Choroid plexus epithelial cell (primary cell): ENCODE measurements around the gene CELA2A.
"Not testable (repeated sequence)": the region's sequence is repeated elsewhere in the genome, so short reads cannot be mapped to it uniquely, and the experiment has no call there.

Source experiments
- DNase-seq: peaks from one replicate; pipeline ENCODE4 v3.0.0-alpha.2; 2010; ENCODE audit warnings: low read depth
- H3K4me3 ChIP-seq: 2 replicates; pipeline ENCODE4 v1.5.1; 2011; ENCODE audit warnings: low read depth, mild to moderate bottlenecking, control low read depth, low read length, moderate library complexity
- CTCF ChIP-seq: conservative IDR thresholded peaks from 2 replicates; pipeline ENCODE4 v1.5.1; 2011; ENCODE audit warnings: low read depth, mild to moderate bottlenecking, control low read depth, inconsistent platforms, low read length, moderate library complexity

Gene CELA2A

GRCh38 chr1:15509586-15509985 is 53.1 kb downstream of the CELA2A start:
- peak; percentile 58 for DNase-seq
- no peak for TF ChIP-seq CTCF
- no peak overlapping the region for H3K4me3 ChIP-seq

- TF ChIP-seq CTCF: no peak
- DNase-seq: no peak
- no peak overlapping the region for H3K4me3 ChIP-seq
Measured at GRCh38 chr1:15510611-15511405, 54.3 kb downstream of the CELA2A start.

- H3K4me3 ChIP-seq: no peak overlapping the region
- TF ChIP-seq CTCF: no peak
- DNase-seq: no peak
Measured at GRCh38 chr1:15513192-15513591, 56.7 kb downstream of the CELA2A start.

GRCh38 chr1:15513919-15514318 is 57.4 kb downstream of the CELA2A start:
- no peak for TF ChIP-seq CTCF
- no peak overlapping the region for H3K4me3 ChIP-seq
- no peak for DNase-seq

GRCh38 chr1:15514557-15514956 is 58.0 kb downstream of the CELA2A start:
- H3K4me3 ChIP-seq: not testable (repeated sequence)

GRCh38 chr1:15515022-15515663 is 58.6 kb downstream of the CELA2A start:
- no peak overlapping the region for H3K4me3 ChIP-seq
- no peak for TF ChIP-seq CTCF
- DNase-seq: peak; percentile 5

More at GRCh38 chr1:15514557-15514956, 58.0 kb downstream of the CELA2A start:
- not testable (repeated sequence) for DNase-seq

- DNase-seq: no peak
- no peak for TF ChIP-seq CTCF
- no peak overlapping the region for H3K4me3 ChIP-seq
Measured at GRCh38 chr1:15519625-15520024, 63.1 kb downstream of the CELA2A start.

- DNase-seq, H3K4me3 ChIP-seq: not testable (repeated sequence)
Measured at GRCh38 chr1:15521206-15521906, 64.8 kb downstream of the CELA2A start.
